Ishikawa (cell line): ENCODE data around the gene PRPS1.

Experiments used
- CEBPB ChIP-seq: IDR thresholded peaks from 2 replicates; pipeline ENCODE4 v1.6.1; 2012
- CREB1 ChIP-seq: IDR thresholded peaks from 2 replicates; pipeline ENCODE4 v1.6.1; 2012; ENCODE audit warnings: low read depth
- EGR1 ChIP-seq: IDR thresholded peaks from 2 replicates; pipeline ENCODE4 v1.6.1; 2012
- EP300 ChIP-seq: IDR thresholded peaks from 2 replicates; pipeline ENCODE4 v1.6.1; 2012; ENCODE audit warnings: borderline replicate concordance
- FOXM1 ChIP-seq: IDR thresholded peaks from 2 replicates; pipeline ENCODE4 v1.6.1; 2012; ENCODE audit warnings: low read depth, borderline replicate concordance
- MAX ChIP-seq: IDR thresholded peaks from 2 replicates; pipeline ENCODE4 v1.6.1; 2012
- NFIC ChIP-seq: IDR thresholded peaks from 2 replicates; pipeline ENCODE4 v1.6.1; 2012
- RAD21 ChIP-seq: IDR thresholded peaks from 2 replicates; pipeline ENCODE4 v1.6.1; 2012; ENCODE audit warnings: low read depth
- REST ChIP-seq: IDR thresholded peaks from 2 replicates; pipeline ENCODE4 v1.6.1; 2012; ENCODE audit warnings: low read depth, mild to moderate bottlenecking
- TAF1 ChIP-seq: IDR thresholded peaks from 2 replicates; pipeline ENCODE4 v1.6.1; 2012; ENCODE audit warnings: low read depth, mild to moderate bottlenecking
- TCF12 ChIP-seq: IDR thresholded peaks from 2 replicates; pipeline ENCODE4 v1.6.1; 2012; ENCODE audit warnings: low read depth
- USF1 ChIP-seq: IDR thresholded peaks from 2 replicates; pipeline ENCODE4 v1.6.1; 2012
- YY1 ChIP-seq: IDR thresholded peaks from 2 replicates; pipeline ENCODE4 v1.6.1; 2012; ENCODE audit warnings: low read depth
- ZBTB7A ChIP-seq: IDR thresholded peaks from 2 replicates; pipeline ENCODE4 v1.6.1; 2012; ENCODE audit warnings: low read depth

- no peak for TF ChIP-seq EP300
- TF ChIP-seq CEBPB: no peak
- TF ChIP-seq MAX: no peak
- no peak for TF ChIP-seq RAD21
- TF ChIP-seq NFIC: no peak
- TF ChIP-seq ZBTB7A: no peak
- TF ChIP-seq YY1: no peak
- TF ChIP-seq CREB1: no peak
- no peak for TF ChIP-seq TAF1
- no peak for TF ChIP-seq FOXM1
- no peak for TF ChIP-seq EGR1
- no peak for TF ChIP-seq REST
- TF ChIP-seq TCF12: no peak
- no peak for TF ChIP-seq USF1
Measured at GRCh38 chrX:107662145-107662544, 33.8 kb downstream of the PRPS1 start.
